Ureter (tissue), 1 donor: ENCODE results near the gene TRUB2. TPM values are rescaled to one million over a fixed set of nuclear protein-coding genes. Genes with fewer than 3 reads are reported as not detected.

Source experiments
- DNase-seq: peaks from one replicate; pipeline ENCODE4 v3.0.0-alpha.2; 2020; ENCODE audit warnings: low spot score
- total RNA-seq: library from RNA; stranded (reverse); gene quantifications from one replicate; pipeline ENCODE4 v1.2.4, GENCODE V29; 2023
- donor health status: DM: yes; HTN: yes; CAD: no.

The TRUB2 gene
- total RNA-seq = 32.7 TPM

- peak; percentile 94 for DNase-seq
Measured at GRCh38 chr9:128322404-128323211, at the start of gene TRUB2, which contains the start of gene COQ4. Gene TRUB2 (minus strand): TSS chr9:128322447. CDS start chr9:128322408, 39 bp downstream. Gene COQ4 (plus strand): TSS chr9:128322839. CDS start chr9:128322859, 20 bp downstream.

GRCh38 chr9:128371630-128372117 lies 49.4 kb upstream of the TRUB2 start:
- no peak for DNase-seq

GRCh38 chr9:128370752-128371629 lies 48.7 kb upstream of the TRUB2 start, which contains the start of gene URM1:
Gene URM1 (plus strand): TSS chr9:128371374. CDS start chr9:128371381, 7 bp downstream.
- peak; percentile 97 for DNase-seq

- DNase-seq = no peak
Measured at GRCh38 chr9:128370367-128370751, 48.1 kb upstream of the TRUB2 start.

GRCh38 chr9:128369024-128369706 lies 46.9 kb upstream of the TRUB2 start:
- no peak for DNase-seq

- no peak for DNase-seq
Measured at GRCh38 chr9:128365525-128365924, 43.3 kb upstream of the TRUB2 start.

GRCh38 chr9:128362774-128363173 lies 40.5 kb upstream of the TRUB2 start:
- no peak for DNase-seq

- DNase-seq = peak; percentile 88
Measured at GRCh38 chr9:128361986-128362646, 39.9 kb upstream of the TRUB2 start.

GRCh38 chr9:128361296-128361985 lies 39.2 kb upstream of the TRUB2 start:
- no peak for DNase-seq

GRCh38 chr9:128360826-128361225 lies 38.6 kb upstream of the TRUB2 start:
- no peak for DNase-seq

GRCh38 chr9:128358861-128359260 lies 36.6 kb upstream of the TRUB2 start:
- DNase-seq = no peak

- no peak for DNase-seq
Measured at GRCh38 chr9:128358090-128358489, 35.8 kb upstream of the TRUB2 start.

- no peak for DNase-seq
Measured at GRCh38 chr9:128355451-128355850, 33.2 kb upstream of the TRUB2 start.

- no peak for DNase-seq
Measured at GRCh38 chr9:128349772-128350171, 27.5 kb upstream of the TRUB2 start.

GRCh38 chr9:128349125-128349524 lies 26.9 kb upstream of the TRUB2 start:
- DNase-seq = no peak

- no peak for DNase-seq
Measured at GRCh38 chr9:128344931-128345605, 22.8 kb upstream of the TRUB2 start.

GRCh38 chr9:128343855-128344254 lies 21.6 kb upstream of the TRUB2 start:
- DNase-seq = no peak

- DNase-seq = no peak
Measured at GRCh38 chr9:128342971-128343680, 20.9 kb upstream of the TRUB2 start.

GRCh38 chr9:128341435-128341849 lies 19.2 kb upstream of the TRUB2 start:
- DNase-seq = peak; percentile 73
